Measurements from ENCODE around the gene BDKRB1. TPM values are rescaled to one million over a fixed set of nuclear protein-coding genes. Genes with fewer than 3 reads are reported as not detected.

The BDKRB1 gene
- total and polyA plus RNA-seq, 2 donors (not counting 3 experiments of a cell fraction or from before 2014, with no cell fraction given) = not detected

DNA sequence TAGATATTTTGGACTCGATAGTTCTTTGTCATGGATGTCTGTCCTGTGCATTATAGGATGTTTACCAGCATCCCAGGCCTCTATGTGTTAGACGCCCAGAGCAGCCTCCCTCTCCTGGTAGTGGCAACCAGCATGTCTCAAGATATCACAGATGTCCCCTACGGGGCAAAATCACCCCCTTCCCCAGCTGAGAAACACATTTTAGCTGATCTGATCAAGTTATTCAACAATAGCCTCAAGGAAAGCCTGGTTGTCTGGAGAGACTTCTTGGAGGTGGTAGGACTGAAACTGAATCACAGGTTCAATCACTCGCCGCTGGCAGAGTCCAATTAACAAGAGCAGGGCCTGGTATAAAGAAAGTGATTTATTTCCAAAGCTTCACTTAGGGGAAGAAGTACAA lies 17.6 kb downstream of the BDKRB1 start:
- BruUV-seq (replicated peaks) = no TSS peak
- H3K4me3 ChIP-seq (replicated peaks in 1 of 3; ENCODE audit: insufficient read depth in 1 of 3, low read depth in 1 of 3, low read length in 3 of 3) = no peak overlapping the region
- no peak for TF ChIP-seq GATA2 (IDR thresholded peaks at IDR 0.05; ENCODE audit: insufficient read depth, insufficient read length, low read depth, low read length)
- TF ChIP-seq EZH2 (IDR thresholded peaks at IDR 0.05; ENCODE audit: borderline replicate concordance, low read depth, low read length, severe bottlenecking) = no peak
- no peak for TF ChIP-seq FOS (IDR thresholded peaks at IDR 0.05; ENCODE audit: borderline replicate concordance, insufficient read depth, low read length)
- no peak for TF ChIP-seq MAX (IDR thresholded peaks at IDR 0.05; ENCODE audit: insufficient read depth, insufficient read length)
- TF ChIP-seq CTCF (IDR thresholded peaks at IDR 0.05; ENCODE audit: extremely low read depth in 1 of 2, insufficient read depth in 1 of 2, low read depth in 1 of 2, low read length in 2 of 2) = no peak
- TF ChIP-seq POLR2A (IDR thresholded peaks at IDR 0.05; ENCODE audit: low read depth, low read length) = no peak
- no peak for TF ChIP-seq MYC (IDR thresholded peaks at IDR 0.05; ENCODE audit: low read depth, low read length)
- TF ChIP-seq POLR2AphosphoS5 (IDR thresholded peaks at IDR 0.05; ENCODE audit: insufficient read depth, low read depth, low read length) = no peak
- no peak for TF ChIP-seq JUN (IDR thresholded peaks at IDR 0.05; ENCODE audit: borderline replicate concordance, insufficient read depth, insufficient read length, low read depth)
- DNase-seq (ENCODE audit: low read depth, low spot score) (no peak), FAIRE-seq (no peak)
- H3K4me1 ChIP-seq (ENCODE audit: control insufficient read depth, extremely low read depth, insufficient read depth, low read length) = no peaks in the 10 kb centered on the region
- dilution Hi-C loops (cut with MboI; ENCODE audit: extremely low pct_ligation_motif_present, low sequenced_read_pairs) (no loop called here), intact Hi-C loops (cut with micrococcal nuclease) (loop anchor here (2.0 kb wide), 1 partner anchor 69 kb away; the partner anchor contains the start of gene BDKRB2)
- H3K9ac ChIP-seq (replicated peaks; ENCODE audit: extremely low read depth, insufficient read depth, low read length) = no peak overlapping the region
- POLR2A ChIA-PET = no interaction called here
- no peak overlapping the region for H3K4me2 ChIP-seq (ENCODE audit: insufficient read depth, low read length)
- H3K27me3 ChIP-seq (ENCODE audit: control insufficient read depth in 2 of 2, insufficient read depth in 2 of 2, low read length in 2 of 2) = no peaks in the 10 kb centered on the region
- CTCF ChIA-PET = interaction anchor here (0.9 to 4.1 kb wide), 7 partner anchors 13 to 745 kb away, joined by 3 to 42 read pairs (median 18); no protein-coding TSS in a partner anchor
- no peaks in the 10 kb centered on the region for H3K9me3 ChIP-seq (replicated peaks; ENCODE audit: control insufficient read depth, insufficient read depth, low read length)
- H2AFZ ChIP-seq (ENCODE audit: low read depth, low read length) = no peak overlapping the region
- H4K20me1 ChIP-seq (replicated peaks; ENCODE audit: control insufficient read depth, extremely low read depth, insufficient read depth, low read length) = no peaks in the 10 kb centered on the region
- H3K27ac ChIP-seq (ENCODE audit: insufficient read depth, low read depth, low read length) = no peak overlapping the region
- no peaks in the 10 kb centered on the region for H3K36me3 ChIP-seq (ENCODE audit: control insufficient read depth in 2 of 2, extremely low read depth in 1 of 2, insufficient read depth in 2 of 2, low read length in 2 of 2)
- H3K79me2 ChIP-seq (ENCODE audit: control insufficient read depth, insufficient read depth, low read length) = no peaks in the 10 kb centered on the region
- H3K9me1 ChIP-seq (replicated peaks; ENCODE audit: control insufficient read depth, extremely low read depth, insufficient read depth, low read length) = no peaks in the 10 kb centered on the region
